Measurements from ENCODE around the gene SYNDIG1. TPM values are rescaled to one million over a fixed set of nuclear protein-coding genes. Genes with fewer than 3 reads are reported as not detected.

Gene SYNDIG1
- total RNA-seq, 1 experiment from 2014 or later = not detected

DNA sequence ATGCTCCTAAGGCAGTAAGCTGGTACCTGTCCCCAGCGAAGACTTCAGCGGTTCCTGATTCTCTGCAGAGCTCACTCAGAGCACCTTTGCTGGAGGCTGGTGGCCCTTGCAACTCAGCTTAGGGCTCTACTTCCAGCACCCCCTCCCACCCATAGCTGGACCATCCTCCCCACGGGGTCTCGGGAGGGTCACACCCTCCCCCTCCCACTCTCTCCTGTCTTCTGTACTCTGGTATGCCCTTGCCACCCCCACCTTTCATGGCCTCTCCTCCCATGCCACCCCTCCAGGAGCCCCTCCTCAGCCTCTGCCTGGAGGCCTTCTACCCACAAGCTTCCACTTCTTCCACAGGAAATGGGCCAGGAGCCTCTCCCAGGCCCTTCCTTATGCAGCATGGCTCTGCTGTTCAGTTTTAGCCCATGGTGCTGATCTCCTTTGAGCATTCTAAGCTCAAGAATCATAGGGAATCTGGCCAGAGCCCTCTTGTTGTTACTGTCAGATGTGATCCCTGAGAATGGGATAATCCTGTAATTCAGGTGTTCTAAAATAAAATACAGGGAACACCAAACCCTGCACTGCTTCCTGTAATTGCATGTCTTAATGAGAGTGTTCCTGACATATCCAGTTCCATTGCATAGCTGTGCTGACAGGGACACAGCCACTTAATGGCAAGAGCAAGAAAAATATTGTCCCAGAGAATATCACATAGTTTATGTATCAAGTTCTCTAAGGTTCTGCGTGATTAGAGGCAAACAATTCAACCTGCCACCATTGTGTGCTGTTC is 142.1 kb downstream of the SYNDIG1 start:
- Histone ChIP-seq H3K4me3 (ENCODE audit: low read depth in 2 of 2, low read length in 2 of 2) (no peak overlapping the region), H3K27me3 (ENCODE audit: control insufficient read depth, insufficient read depth, low read length) (no peaks in the 10 kb centered on the region), H3K27ac (ENCODE audit: low read length) (no peak overlapping the region), H3K9me3 (ENCODE audit: control insufficient read depth, insufficient read depth, low read depth, low read length) (no peaks in the 10 kb centered on the region), H3K4me1 (ENCODE audit: control insufficient read depth, insufficient read depth, low read length) (no peaks in the 10 kb centered on the region), H3K36me3 (ENCODE audit: control insufficient read depth, insufficient read depth, low read length) (no peaks in the 10 kb centered on the region)
- DNase-seq (ENCODE audit: low read depth, low spot score) = no peak
- no peak for ATAC-seq
- ChIA-PET POLR2A (no interaction called here), CTCF (no interaction called here)
- intact Hi-C loops (cut with micrococcal nuclease; ENCODE audit: unreplicated experiment) (no loop called here), in situ Hi-C loops (cut with HindIII; ENCODE audit: low pct_unique_long_range_greater_than_20kb, low sequenced_read_pairs) (no loop called here)
- TF ChIP-seq, protein P1, sequence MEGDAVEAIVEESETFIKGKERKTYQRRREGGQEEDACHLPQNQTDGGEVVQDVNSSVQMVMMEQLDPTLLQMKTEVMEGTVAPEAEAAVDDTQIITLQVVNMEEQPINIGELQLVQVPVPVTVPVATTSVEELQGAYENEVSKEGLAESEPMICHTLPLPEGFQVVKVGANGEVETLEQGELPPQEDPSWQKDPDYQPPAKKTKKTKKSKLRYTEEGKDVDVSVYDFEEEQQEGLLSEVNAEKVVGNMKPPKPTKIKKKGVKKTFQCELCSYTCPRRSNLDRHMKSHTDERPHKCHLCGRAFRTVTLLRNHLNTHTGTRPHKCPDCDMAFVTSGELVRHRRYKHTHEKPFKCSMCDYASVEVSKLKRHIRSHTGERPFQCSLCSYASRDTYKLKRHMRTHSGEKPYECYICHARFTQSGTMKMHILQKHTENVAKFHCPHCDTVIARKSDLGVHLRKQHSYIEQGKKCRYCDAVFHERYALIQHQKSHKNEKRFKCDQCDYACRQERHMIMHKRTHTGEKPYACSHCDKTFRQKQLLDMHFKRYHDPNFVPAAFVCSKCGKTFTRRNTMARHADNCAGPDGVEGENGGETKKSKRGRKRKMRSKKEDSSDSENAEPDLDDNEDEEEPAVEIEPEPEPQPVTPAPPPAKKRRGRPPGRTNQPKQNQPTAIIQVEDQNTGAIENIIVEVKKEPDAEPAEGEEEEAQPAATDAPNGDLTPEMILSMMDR (IDR thresholded peaks at IDR 0.05) = no peak
- TF ChIP-seq SIN3A (IDR thresholded peaks at IDR 0.05; ENCODE audit: borderline replicate concordance, insufficient read depth, low read depth, low read length) (no peak), TCF7L2 (IDR thresholded peaks at IDR 0.05; ENCODE audit: low read depth, low read length) (no peak), POLR2AphosphoS5 (IDR thresholded peaks at IDR 0.05; ENCODE audit: low read depth, low read length) (no peak)
- TF ChIP-seq, protein P2, sequence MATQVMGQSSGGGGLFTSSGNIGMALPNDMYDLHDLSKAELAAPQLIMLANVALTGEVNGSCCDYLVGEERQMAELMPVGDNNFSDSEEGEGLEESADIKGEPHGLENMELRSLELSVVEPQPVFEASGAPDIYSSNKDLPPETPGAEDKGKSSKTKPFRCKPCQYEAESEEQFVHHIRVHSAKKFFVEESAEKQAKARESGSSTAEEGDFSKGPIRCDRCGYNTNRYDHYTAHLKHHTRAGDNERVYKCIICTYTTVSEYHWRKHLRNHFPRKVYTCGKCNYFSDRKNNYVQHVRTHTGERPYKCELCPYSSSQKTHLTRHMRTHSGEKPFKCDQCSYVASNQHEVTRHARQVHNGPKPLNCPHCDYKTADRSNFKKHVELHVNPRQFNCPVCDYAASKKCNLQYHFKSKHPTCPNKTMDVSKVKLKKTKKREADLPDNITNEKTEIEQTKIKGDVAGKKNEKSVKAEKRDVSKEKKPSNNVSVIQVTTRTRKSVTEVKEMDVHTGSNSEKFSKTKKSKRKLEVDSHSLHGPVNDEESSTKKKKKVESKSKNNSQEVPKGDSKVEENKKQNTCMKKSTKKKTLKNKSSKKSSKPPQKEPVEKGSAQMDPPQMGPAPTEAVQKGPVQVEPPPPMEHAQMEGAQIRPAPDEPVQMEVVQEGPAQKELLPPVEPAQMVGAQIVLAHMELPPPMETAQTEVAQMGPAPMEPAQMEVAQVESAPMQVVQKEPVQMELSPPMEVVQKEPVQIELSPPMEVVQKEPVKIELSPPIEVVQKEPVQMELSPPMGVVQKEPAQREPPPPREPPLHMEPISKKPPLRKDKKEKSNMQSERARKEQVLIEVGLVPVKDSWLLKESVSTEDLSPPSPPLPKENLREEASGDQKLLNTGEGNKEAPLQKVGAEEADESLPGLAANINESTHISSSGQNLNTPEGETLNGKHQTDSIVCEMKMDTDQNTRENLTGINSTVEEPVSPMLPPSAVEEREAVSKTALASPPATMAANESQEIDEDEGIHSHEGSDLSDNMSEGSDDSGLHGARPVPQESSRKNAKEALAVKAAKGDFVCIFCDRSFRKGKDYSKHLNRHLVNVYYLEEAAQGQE (IDR thresholded peaks at IDR 0.05; ENCODE audit: insufficient read depth in 1 of 2, low read depth in 2 of 2, low read length in 1 of 2) = no peak
- no TSS peak for BruUV-seq (replicated peaks)

DNA sequence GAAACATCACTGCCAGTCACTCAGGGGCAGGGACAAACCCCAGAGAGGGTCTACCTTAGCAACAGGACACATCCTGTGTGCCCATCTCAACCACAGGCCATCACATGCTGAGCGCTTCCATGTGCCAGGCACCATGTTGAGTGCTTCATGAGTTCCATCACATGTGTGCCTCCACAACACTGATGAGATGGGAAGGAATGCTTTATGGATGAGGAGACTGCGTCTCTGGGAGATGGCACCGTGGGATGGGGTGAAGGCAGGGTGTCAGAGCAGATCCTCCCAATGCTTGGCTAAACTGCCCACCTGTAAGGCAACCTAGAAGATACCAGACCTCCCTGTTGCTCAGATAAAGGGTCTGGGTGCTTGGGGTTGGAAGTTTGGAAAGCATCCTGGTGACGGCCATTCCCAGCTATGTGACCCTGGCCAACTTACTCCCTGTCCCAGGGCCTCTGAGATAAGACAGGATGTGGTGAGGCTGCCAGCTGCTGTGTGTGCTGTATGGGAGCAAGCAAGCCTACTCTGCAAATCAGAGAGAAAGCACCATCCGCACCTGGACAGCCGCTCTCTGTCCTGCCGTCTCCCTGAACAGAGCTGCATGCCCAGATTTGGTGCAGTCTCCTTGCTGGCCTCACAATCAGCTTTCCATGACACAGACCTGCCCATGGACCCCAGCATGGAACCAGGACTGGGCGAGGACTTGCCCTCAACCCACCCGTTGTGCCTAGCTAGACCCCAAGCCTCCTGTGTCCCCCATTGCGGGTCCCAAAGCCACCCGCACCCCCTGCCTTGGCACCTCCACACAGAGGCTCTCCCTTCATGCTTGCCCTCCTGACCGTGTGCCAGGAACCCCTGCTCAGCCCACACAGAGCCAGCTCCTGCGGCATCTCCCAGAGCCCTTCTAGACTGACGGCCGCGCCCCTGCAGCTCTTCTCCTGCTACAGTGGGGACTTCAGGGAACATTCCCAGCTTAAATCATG is 143.7 kb downstream of the SYNDIG1 start:
- no peaks in the 10 kb centered on the region for H3K36me3 ChIP-seq (ENCODE audit: control insufficient read depth, insufficient read depth, low read length)
- ATAC-seq (no peak), DNase-seq (ENCODE audit: low read depth, low spot score) (no peak)
- no peaks in the 10 kb centered on the region for H3K9me3 ChIP-seq (ENCODE audit: control insufficient read depth, insufficient read depth, low read depth, low read length)
- intact Hi-C loops (cut with micrococcal nuclease; ENCODE audit: unreplicated experiment) (no loop called here), in situ Hi-C loops (cut with HindIII; ENCODE audit: low pct_unique_long_range_greater_than_20kb, low sequenced_read_pairs) (no loop called here)
- TF ChIP-seq, protein P2 (IDR thresholded peaks at IDR 0.05; ENCODE audit: insufficient read depth in 1 of 2, low read depth in 2 of 2, low read length in 1 of 2) = no peak
- TF ChIP-seq TCF7L2 (IDR thresholded peaks at IDR 0.05; ENCODE audit: low read depth, low read length) = no peak
- ChIA-PET POLR2A (no interaction called here), CTCF (no interaction called here)
- BruUV-seq (replicated peaks) = no TSS peak
- no peak overlapping the region for H3K4me3 ChIP-seq (ENCODE audit: low read depth in 2 of 2, low read length in 2 of 2)
- H3K27me3 ChIP-seq (ENCODE audit: control insufficient read depth, insufficient read depth, low read length) = no peaks in the 10 kb centered on the region
- H3K27ac ChIP-seq (ENCODE audit: low read length) = no peak overlapping the region
- H3K4me1 ChIP-seq (ENCODE audit: control insufficient read depth, insufficient read depth, low read length) = no peaks in the 10 kb centered on the region

All from Panc1 (cell line).